OCI-LY3 (cell line): ENCODE results near the gene RAMP1.

Experiments
- CTCF ChIP-seq: fragments of 200-600, 300-600 bp; sonication (generic); IDR thresholded peaks from 2 replicates; pipeline ENCODE4 v1.5.1; 2014; ENCODE audit warnings: antibody characterized with exemption, low read length, low read depth
- EZH2phosphoT487 ChIP-seq: fragments of 200-600 bp; shearing (Covaris generic); IDR thresholded peaks from 2 replicates; pipeline ENCODE4 v1.6.1; 2018; ENCODE audit warnings: antibody characterized with exemption, mixed run types, low read depth

GRCh38 chr2:237913193-237913917, 53.9 kb downstream of the RAMP1 start:
- TF ChIP-seq CTCF = no peak
- TF ChIP-seq EZH2phosphoT487 = no peak
